OCI-LY1 (cell line): ENCODE measurements around the gene MTHFD1L.

Source experiments
- H2AFZ ChIP-seq: fragments of 200-600 bp; sonication (generic), shearing (Covaris generic); 2 replicates; pipeline ENCODE4 v1.6.0; 2014; ENCODE audit warnings: antibody characterized with exemption, mild to moderate bottlenecking, low read length
- H3F3A ChIP-seq: fragments of 200-600 bp; sonication (generic), shearing (Covaris generic); 2 replicates; pipeline ENCODE4 v1.6.0; 2014; ENCODE audit warnings: mild to moderate bottlenecking, antibody characterized with exemption, low read length, moderate library complexity; ENCODE audit not compliant: insufficient read depth
- H3K27ac ChIP-seq: fragments of 200-600 bp; sonication (generic); 2 replicates; pipeline ENCODE4 v1.5.1; 2014; ENCODE audit warnings: low read length, mixed run types, mild to moderate bottlenecking, low read depth; ENCODE audit not compliant: poor library complexity, severe bottlenecking
- H3K27me3 ChIP-seq: fragments of 200-600 bp; sonication (generic); 2 replicates; pipeline ENCODE4 v1.6.0; 2014; ENCODE audit warnings: antibody characterized with exemption, mild to moderate bottlenecking, low read length, moderate library complexity; ENCODE audit not compliant: insufficient read depth
- H3K36me3 ChIP-seq: fragments of 200-600 bp; sonication (generic); 2 replicates; pipeline ENCODE4 v1.6.1; 2014; ENCODE audit warnings: mild to moderate bottlenecking, antibody characterized with exemption, low read length, moderate library complexity, mixed read lengths; ENCODE audit not compliant: insufficient read depth
- H3K4me1 ChIP-seq: fragments of 200-600 bp; sonication (generic); 2 replicates; pipeline ENCODE4 v1.5.1; 2014; ENCODE audit warnings: mild to moderate bottlenecking, low read length, moderate library complexity; ENCODE audit not compliant: insufficient read depth, severe bottlenecking
- H3K4me2 ChIP-seq: fragments of 200-600 bp; sonication (generic), shearing (Covaris generic); 2 replicates; pipeline ENCODE4 v1.6.1; 2014; ENCODE audit warnings: low read length
- H3K4me3 ChIP-seq: fragments of 200-600 bp; sonication (generic); 2 replicates; pipeline ENCODE4 v1.5.1; 2014; ENCODE audit warnings: low read length, low read depth, mild to moderate bottlenecking, mixed read lengths; ENCODE audit not compliant: poor library complexity, severe bottlenecking
- H3K79me2 ChIP-seq: fragments of 200-600 bp; shearing (Covaris generic); 2 replicates; pipeline ENCODE4 v1.6.1; 2016; ENCODE audit warnings: mixed run types, low read length, mixed read lengths; ENCODE audit not compliant: insufficient read depth
- H3K9ac ChIP-seq: fragments of 200-600 bp; sonication (generic), shearing (Covaris generic); 2 replicates; pipeline ENCODE4 v1.6.1; 2014; ENCODE audit warnings: mild to moderate bottlenecking, low read length, mixed read lengths
- H3K9me2 ChIP-seq: fragments of 200-600 bp; sonication (generic), shearing (Covaris generic); 2 replicates; pipeline ENCODE4 v1.6.1; 2014; ENCODE audit warnings: low read depth, mild to moderate bottlenecking, low read length, mixed read lengths
- H3K9me3 ChIP-seq: fragments of 200-600 bp; shearing (Covaris generic); 2 replicates; pipeline ENCODE4 v1.6.1; 2014; ENCODE audit warnings: low read length, mixed read lengths
- H4K20me1 ChIP-seq: fragments of 200-600 bp; sonication (generic), shearing (Covaris generic); 2 replicates; pipeline ENCODE4 v1.6.0; 2016; ENCODE audit warnings: mild to moderate bottlenecking, low read length; ENCODE audit not compliant: insufficient read depth
- EZH2 ChIP-seq: fragments of 200-600 bp; sonication (generic), shearing (Covaris generic); IDR thresholded peaks from 2 replicates; pipeline ENCODE4 v1.8.0; 2017; ENCODE audit warnings: borderline replicate concordance, mixed run types, mild to moderate bottlenecking, antibody characterized with exemption, low read length, moderate library complexity, mixed read lengths
- TF ChIP-seq, protein P1 (sequence below): fragments of 200-600 bp; sonication (generic), shearing (Covaris generic); IDR thresholded peaks from 2 replicates; pipeline ENCODE4 v1.5.1; 2017; ENCODE audit warnings: mild to moderate bottlenecking, antibody characterized with exemption, low read length, moderate library complexity, mixed read lengths

MTHFD1L gene

DNA sequence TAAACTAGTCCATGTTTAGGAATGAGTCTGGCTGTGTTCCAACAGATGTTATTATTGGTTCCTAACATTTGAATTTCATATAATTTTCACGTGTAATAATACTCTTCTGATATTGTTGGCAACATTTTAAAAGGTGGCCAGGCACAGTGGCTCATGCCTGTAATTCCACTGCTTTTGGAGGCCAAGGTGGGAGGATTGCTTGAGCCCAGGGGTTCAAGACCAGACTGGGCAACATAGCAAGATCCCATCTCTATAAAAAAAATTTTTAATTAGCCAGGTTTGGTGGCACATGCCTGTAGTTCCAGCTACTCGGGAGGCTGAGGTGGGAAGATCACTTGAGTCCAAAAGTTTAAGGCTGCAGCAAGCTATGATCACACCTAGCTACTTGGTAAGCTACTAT, 116.2 kb downstream of the MTHFD1L start:
- H3K4me1 ChIP-seq: peaks cover 16% of the 10 kb centered on the region
- H3K27ac ChIP-seq: peak overlapping the region; percentile 81
- H3K4me3 ChIP-seq: no peak overlapping the region
- no peaks in the 10 kb centered on the region for H3K9me3 ChIP-seq
- H3K79me2 ChIP-seq: no peaks in the 10 kb centered on the region
- H4K20me1 ChIP-seq: no peaks in the 10 kb centered on the region
- no peak overlapping the region for H3K4me2 ChIP-seq
- H3K9me2 ChIP-seq: no peaks in the 10 kb centered on the region
- H2AFZ ChIP-seq: no peak overlapping the region
- peaks cover 18% of the 10 kb centered on the region for H3K36me3 ChIP-seq
- H3K27me3 ChIP-seq: no peaks in the 10 kb centered on the region
- no peaks in the 10 kb centered on the region for H3F3A ChIP-seq
- H3K9ac ChIP-seq: no peak overlapping the region
- no peak for TF ChIP-seq EZH2
- TF ChIP-seq, protein P1, sequence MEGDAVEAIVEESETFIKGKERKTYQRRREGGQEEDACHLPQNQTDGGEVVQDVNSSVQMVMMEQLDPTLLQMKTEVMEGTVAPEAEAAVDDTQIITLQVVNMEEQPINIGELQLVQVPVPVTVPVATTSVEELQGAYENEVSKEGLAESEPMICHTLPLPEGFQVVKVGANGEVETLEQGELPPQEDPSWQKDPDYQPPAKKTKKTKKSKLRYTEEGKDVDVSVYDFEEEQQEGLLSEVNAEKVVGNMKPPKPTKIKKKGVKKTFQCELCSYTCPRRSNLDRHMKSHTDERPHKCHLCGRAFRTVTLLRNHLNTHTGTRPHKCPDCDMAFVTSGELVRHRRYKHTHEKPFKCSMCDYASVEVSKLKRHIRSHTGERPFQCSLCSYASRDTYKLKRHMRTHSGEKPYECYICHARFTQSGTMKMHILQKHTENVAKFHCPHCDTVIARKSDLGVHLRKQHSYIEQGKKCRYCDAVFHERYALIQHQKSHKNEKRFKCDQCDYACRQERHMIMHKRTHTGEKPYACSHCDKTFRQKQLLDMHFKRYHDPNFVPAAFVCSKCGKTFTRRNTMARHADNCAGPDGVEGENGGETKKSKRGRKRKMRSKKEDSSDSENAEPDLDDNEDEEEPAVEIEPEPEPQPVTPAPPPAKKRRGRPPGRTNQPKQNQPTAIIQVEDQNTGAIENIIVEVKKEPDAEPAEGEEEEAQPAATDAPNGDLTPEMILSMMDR: no peak

DNA sequence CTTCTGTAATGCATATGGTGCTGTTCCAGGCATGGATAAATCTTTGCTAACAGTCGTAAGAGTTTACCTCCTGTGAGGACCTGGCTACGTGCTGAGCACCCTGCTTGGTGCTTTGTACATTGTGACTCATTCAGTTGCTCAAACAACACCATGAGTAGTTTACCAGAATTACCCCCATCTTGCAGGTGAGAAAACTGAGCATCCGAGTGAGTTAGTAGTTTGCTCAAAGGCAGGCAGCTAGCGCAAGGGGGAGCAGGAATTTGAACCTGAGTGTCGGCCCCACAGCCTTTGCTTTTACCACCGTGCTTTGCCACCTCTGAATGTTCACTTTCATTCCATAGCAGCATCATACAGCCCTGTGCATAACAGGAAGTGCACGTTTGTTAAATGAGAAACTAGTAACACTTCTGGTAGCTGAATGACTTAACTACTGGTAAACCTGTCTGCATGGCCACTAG, 121.9 kb downstream of the MTHFD1L start:
- Histone ChIP-seq H3K9me3 (no peaks in the 10 kb centered on the region), H3K9ac (no peak overlapping the region), H3F3A (no peaks in the 10 kb centered on the region), H3K4me2 (peak overlapping the region; percentile 25; the same call in 1 of the 2 replicates), H3K79me2 (no peaks in the 10 kb centered on the region), H3K27me3 (no peaks in the 10 kb centered on the region), H4K20me1 (no peaks in the 10 kb centered on the region), H2AFZ (no peak overlapping the region), H3K36me3 (peaks cover 17% of the 10 kb centered on the region; the same call in 1 of the 2 replicates), H3K4me1 (peaks cover 9% of the 10 kb centered on the region), H3K27ac (no peak overlapping the region), H3K4me3 (no peak overlapping the region), H3K9me2 (no peaks in the 10 kb centered on the region)
- TF ChIP-seq, protein P1: no peak
- no peak for TF ChIP-seq EZH2

DNA sequence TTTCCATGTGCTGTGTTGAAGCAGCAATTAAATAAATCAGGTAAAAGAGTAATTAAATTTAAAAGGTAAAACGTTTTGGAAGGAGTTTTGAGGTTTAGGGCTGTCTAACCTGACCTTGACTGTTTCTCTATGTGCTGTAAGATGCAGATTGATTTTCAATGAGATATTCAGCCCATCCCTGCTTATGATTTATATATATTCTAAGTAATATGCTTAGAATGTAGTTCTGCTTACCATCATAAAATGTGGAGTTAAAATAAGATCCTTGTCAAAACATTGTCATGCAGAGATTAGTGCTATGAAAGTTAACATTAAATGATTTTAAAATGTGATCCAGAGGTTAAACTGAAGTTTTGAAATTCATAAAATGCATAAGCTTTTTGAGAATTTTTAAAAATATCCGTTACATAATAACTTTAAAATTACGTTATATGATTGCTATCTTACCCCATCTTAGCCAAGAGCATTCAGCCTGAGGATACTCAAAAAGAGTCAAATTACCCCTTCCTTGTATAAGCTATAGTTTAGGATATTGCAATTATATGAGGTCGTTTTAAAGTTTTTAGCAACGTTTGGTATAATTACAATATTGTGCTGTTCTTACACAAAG, 122.5 kb downstream of the MTHFD1L start:
- Histone ChIP-seq H3F3A (no peaks in the 10 kb centered on the region), H3K4me1 (peaks cover 9% of the 10 kb centered on the region), H3K9me3 (no peaks in the 10 kb centered on the region), H3K4me3 (no peak overlapping the region), H3K9ac (no peak overlapping the region), H3K36me3 (peaks cover 19% of the 10 kb centered on the region; the same call in 1 of the 2 replicates), H2AFZ (no peak overlapping the region), H3K4me2 (peak overlapping the region; percentile 25; the same call in 1 of the 2 replicates), H3K79me2 (no peaks in the 10 kb centered on the region), H3K9me2 (no peaks in the 10 kb centered on the region), H4K20me1 (no peaks in the 10 kb centered on the region), H3K27ac (no peak overlapping the region), H3K27me3 (no peaks in the 10 kb centered on the region)
- no peak for TF ChIP-seq EZH2
- TF ChIP-seq, protein P1: no peak
